HT1080 (cell line): ENCODE measurements around the gene BCAR1. TPM values are rescaled to one million over a fixed set of nuclear protein-coding genes. Genes with fewer than 3 reads are reported as not detected.
A peak's percentile ranks its signal among the peaks of the same experiment; 100 is the strongest.
"Not testable (repeated sequence)": the region's sequence is repeated elsewhere in the genome, so short reads cannot be mapped to it uniquely, and the experiment has no call there.

Source experiments
- DNase-seq: peaks from one replicate; pipeline ENCODE4 v3.0.0-alpha.2; 2015; ENCODE audit warnings: low read depth
- total RNA-seq: library from RNA; depleted of rRNA; stranded (reverse); fragments of >200 nt; shearing (Covaris generic); gene quantifications from 2 replicates; pipeline ENCODE4 v1.2.3, GENCODE V29; 2014

Gene BCAR1
- total RNA-seq, 1 experiment from 2014 or later: 92.8 TPM

GRCh38 chr16:75241412-75241811 is 10.0 kb downstream of the BCAR1 start:
- no peak for DNase-seq

GRCh38 chr16:75240633-75241032 is 10.8 kb downstream of the BCAR1 start:
- not testable (repeated sequence) for DNase-seq

GRCh38 chr16:75239542-75240122 is 11.8 kb downstream of the BCAR1 start:
- DNase-seq: no peak

GRCh38 chr16:75238853-75239541 is 12.4 kb downstream of the BCAR1 start:
- DNase-seq: no peak

GRCh38 chr16:75238132-75238852 is 13.1 kb downstream of the BCAR1 start:
- peak; percentile 36 for DNase-seq

- no peak for DNase-seq
Measured at GRCh38 chr16:75237398-75238131, 13.9 kb downstream of the BCAR1 start.

GRCh38 chr16:75236736-75237397 is 14.6 kb downstream of the BCAR1 start:
- DNase-seq: no peak

- DNase-seq: no peak
Measured at GRCh38 chr16:75236232-75236631, 15.2 kb downstream of the BCAR1 start.

GRCh38 chr16:75235721-75236193 is 15.7 kb downstream of the BCAR1 start:
- no peak for DNase-seq

GRCh38 chr16:75234856-75235696 is 16.3 kb downstream of the BCAR1 start:
- DNase-seq: no peak

- DNase-seq: no peak
Measured at GRCh38 chr16:75233611-75233938, 17.8 kb downstream of the BCAR1 start.

- DNase-seq: no peak
Measured at GRCh38 chr16:75231570-75231969, 19.9 kb downstream of the BCAR1 start.

GRCh38 chr16:75230471-75231110 is 20.8 kb downstream of the BCAR1 start:
- no peak for DNase-seq

- no peak for DNase-seq
Measured at GRCh38 chr16:75229172-75230031, 22.0 kb downstream of the BCAR1 start.

GRCh38 chr16:75228143-75228976 is 23.1 kb downstream of the BCAR1 start:
- no peak for DNase-seq

- DNase-seq: no peak
Measured at GRCh38 chr16:75227361-75228142, 23.9 kb downstream of the BCAR1 start.
